GM18907 (cell line): ENCODE results near the gene TBATA.

ENCODE experiments used
- ATAC-seq: cut with Tn5 transposase; IDR thresholded peaks from one replicate; pipeline ENCODE4 v1.9.1; 2021; ENCODE audit warnings: mild to moderate bottlenecking, moderate library complexity; ENCODE audit not compliant: unreplicated experiment

TBATA gene

DNA sequence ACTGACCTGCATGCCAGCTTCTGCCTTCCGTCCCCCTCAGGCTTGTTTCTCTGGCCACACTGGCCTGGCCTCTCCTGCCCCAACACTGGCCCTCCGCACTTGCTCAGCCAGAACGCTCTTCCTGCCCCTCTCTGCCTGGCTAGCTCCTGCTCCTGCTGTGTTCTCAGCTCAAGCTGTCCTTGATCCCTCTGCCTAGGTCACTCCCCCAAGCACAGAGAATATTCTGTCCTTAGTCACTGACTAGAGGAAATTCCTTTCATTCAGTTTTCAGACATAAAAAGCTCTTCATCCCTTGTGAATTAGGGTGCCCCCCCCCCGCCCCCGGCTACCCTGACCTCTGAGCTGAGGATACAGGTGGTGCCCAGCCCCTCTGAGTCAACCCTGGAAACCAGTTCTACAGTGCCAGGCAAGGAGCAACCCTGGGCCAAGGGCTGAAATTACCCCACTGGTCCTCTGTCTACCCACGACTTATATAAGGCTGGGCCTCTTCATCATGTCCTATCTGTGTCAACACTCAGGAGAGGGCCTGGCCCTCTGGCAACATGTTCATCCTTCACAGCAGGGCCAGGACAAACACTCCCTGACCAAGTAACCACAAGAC lies 23.9 kb upstream of the TBATA start:
- ATAC-seq: no peak

DNA sequence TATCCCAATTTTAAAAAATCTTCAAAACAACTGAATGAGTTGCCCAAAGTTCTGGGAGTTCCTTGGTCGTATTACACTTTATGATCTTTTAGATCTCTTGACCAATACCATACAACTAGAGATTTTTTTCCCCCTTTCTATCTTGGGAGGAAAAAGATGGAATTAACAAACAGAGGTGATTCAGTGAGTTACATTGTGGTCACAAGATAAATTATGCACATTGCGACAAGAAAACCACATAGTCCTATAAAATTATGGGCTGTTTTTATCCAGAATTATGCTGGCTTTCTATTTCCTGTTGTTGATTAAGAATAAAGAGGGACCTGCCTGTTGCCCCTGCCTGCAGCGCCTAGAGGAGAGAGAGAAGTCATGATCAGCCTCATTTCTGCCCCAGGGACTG lies 22.4 kb upstream of the TBATA start:
- no peak for ATAC-seq

DNA sequence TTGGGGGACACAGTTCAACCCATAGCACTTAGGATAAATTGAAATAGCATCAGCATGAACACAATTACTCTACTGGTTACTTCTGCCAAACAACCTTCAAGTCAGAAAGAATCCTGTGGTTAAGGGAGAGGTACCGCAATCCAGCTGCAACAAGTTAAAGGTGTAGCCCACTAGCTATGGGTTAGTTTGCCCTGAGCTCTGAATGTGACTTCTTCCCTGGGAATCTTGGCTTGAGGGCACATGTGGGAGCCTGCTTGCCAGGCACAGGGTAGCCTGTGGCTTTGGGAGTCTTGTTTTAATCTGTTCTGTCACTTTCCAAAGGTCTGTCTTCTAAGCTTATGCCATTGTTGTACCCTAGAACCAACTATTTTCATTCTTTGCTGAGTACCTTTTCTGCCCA lies 21.7 kb upstream of the TBATA start:
- no peak for ATAC-seq

DNA sequence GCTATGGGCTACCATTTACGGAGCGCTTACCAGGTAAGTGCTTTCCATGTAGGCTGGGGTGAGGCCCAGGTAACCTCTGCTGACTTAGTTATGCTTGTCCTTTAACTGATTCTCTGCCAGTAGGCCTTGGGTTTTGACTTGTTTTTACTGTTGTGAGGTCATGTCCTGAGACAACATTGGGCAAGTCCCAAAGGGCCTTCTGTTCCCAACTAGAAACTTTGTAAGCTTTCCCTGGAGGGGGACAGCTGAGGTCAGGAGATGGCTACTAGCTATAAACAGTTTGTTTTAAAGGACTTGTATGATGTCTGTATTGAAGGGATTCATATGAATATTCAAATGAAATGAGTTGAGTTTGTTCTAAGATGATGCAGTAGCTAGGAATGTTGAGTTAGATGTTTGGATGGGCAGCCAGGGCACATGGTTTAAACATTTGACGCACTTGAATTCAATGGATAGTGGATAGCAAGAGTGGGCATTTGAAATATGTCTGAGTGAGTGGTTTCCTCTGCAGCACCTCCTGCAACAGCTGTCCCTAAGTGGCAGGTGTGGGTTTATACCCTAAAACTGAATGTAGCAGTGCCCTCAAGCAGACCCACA lies 20.5 kb upstream of the TBATA start:
- no peak for ATAC-seq

DNA sequence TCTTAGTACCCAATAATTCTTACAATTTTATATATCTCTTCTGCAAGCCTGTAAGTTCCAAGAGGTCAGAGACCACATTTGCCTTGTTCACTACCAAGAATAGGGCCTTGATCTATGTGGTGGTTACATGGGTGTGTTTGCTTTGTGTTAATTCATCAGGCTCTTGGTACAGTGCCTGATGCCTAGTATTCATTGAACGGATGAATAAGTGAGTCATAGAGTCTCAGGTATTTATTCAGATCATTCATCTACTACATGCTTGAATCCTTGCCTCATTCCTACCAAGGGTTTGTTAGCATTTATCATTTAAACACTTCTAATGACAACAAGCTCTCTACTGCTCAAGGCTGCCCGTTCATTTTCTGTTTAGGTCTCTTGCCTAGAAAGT lies 19.2 kb upstream of the TBATA start:
- ATAC-seq: no peak

DNA sequence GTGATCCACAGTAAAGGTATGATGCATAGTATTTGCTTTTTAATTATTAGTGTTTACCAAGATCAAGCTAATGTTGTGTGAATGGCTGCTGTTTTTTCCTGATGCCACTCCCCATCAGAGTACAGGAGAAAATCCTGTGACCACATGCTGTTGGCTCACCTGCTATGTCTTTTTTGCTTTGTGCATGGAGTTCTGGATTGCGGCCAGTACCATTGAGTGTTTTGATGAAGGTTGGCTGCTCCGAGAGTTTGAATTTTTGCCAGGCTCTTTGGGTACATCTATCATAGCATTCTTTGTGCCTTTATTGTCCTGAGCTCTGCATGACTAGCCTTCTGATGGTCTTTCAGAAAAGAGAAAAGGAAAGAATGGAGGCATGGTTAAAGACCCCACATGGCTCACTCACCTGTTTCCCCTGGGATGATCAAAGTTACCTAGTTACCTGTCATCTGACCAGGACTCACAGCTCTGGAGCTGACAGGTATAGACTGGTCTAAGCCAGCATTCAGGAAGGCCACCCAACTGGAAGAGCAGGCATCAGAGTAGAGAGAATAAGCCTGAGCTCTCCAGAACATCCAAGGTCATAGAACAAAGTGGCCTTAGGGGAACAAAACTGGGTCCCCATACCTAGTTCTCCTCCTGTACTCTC lies 18.7 kb upstream of the TBATA start:
- no peak for ATAC-seq

DNA sequence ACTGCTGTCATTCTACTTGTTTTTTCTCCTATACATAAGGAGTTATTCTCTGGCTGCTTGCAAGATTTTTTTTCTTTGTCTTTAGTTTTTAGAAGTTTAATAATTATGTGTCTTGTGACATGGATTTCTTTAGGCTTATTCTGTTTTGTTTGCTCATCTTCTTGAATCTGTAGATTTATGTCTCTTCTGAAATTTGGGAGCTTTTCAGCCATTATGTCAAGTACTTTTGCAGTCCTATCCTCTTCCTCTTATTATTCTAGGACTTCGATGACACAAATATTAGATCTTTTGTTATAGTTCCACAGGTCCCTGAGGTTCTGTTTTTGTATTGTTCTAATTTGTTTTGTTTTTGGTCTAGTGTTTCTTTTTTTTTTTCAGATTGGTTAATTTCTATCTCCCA lies 16.7 kb upstream of the TBATA start:
- ATAC-seq: no peak

DNA sequence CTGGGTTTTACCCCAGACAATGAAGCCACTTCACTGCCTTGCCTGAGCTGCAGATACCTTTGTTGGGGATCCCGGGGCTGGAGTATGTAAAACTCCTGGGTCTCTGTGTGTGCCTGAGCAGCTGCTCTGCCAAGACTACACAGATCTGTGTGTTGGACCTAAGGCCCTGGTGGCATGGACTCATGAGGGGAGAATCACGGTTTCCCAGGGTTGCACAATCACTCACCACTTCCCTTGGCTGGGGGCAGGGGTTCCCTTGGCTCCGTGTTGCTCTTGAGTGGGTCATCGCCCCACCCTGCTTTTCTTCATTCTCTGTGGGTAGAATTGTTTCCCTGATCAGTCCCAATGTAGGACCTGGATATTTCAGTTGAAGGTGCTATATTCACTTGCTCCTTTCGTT lies 13.9 kb upstream of the TBATA start:
- no peak for ATAC-seq

DNA sequence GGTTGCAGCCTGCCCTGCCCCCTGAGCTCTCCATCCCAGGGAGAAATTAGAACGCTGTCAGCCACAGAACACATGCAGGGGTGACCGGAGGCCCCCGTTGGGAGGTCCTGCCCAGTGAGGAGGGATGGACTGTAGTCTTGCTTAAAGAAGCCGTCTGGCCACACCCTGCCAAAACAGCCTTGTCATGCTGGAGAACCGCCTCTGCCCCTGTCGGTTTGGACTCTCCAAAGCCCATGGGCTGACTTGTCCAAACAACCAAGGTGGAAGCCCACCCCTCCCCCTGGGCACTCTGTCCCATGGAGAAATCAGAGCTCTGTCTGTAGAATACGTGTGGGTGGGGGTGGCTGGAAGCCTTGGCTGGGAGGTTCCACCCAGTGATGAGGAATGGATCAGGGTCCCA lies 12.7 kb upstream of the TBATA start:
- ATAC-seq: no peak

DNA sequence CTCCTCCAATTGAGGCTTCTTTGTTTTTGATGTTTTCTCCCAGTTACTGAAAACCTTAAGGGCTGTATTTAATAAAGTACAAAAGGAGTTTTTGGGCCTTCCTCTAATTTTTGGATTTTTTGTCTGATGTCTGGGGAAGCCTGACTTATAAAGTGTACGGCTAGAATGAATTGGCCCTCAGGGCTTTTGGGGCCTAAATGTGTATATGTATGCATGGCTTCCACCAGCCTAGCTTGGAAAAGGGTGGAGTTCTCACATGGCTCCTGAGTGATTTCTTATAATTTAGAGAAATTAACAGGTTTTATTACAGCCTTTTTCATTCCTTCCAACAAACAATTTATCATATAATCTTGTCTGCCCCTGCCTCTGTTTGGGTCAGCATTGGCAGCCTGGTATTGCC lies 10.4 kb upstream of the TBATA start:
- no peak for ATAC-seq

DNA sequence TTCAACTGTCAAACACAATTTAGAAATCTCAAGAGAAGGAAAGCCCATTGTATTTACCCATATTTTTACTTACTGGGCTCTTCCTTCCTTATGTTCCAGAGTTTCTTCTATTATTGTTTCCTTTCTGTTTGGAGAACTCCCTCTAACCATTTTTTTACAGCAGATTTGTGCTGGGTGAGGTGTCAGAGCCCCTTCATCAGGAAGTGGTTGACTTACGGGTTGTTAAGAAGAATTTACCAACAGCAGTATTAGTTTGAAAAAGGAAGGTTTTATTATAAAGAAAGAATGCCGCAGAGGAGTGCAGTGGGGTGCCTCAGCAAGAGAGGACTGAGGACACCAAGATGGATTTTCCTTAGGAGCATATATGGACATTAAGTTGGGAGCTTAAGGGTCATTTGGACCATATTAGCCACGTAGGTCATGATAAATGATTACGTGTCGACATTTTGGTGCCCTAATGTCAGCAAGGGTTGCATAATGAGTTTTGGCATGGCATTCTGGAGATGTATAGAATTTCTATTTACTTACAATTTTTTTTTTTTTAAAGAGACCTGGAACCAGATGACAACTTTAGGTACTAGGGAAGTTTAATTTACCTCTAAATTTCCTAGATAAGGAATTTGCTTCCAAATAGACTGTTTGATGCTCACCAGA lies 6.3 kb upstream of the TBATA start:
- ATAC-seq: no peak

DNA sequence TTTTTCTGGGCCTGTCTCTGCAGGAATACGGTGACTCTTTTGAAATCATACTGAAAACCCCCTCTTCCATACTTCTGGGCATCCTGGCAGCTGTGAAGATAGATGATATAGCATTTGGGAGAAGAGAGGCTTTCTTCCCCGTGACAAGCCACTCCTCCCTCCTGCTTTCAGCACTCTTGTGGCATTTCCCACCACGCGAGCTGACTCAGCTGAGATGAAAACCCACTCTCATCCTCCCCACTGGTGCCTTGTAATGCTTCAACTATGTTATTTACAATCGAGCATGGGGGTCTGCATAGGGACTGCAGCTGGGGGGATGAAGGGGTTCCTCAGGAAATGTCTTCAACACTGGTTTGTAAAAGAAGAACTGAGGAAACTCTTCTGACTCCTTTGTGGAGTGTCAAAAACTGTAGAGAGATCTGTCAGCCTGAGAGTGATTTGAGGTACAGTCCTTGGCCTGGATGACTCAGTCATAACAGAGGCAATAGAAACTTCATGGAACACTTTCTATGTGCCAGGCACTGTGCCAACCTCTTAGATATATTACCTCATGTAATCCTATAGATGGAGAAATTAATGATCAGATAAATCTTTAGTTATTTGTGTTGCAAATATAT lies 1.7 kb upstream of the TBATA start:
- no peak for ATAC-seq

DNA sequence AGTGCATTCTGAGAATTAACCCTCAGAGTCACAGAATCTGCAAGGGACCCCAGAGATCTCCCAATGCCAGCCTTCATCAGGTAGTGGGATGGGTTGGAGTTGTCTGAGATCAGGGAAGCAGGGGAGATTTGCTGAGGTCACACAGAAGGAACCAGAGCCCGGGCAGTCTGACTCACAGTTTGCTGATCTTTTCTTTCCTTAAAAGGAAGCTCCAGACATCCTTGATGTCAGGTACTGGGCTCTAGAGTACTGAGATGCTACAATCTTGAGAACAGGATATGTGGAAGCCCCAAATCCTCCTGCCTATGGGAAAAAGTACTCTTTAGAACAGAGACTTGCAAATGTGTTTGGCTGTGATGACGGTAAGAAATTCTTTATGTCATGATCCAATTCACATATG lies 706 bp downstream of the TBATA start:
- ATAC-seq: no peak

DNA sequence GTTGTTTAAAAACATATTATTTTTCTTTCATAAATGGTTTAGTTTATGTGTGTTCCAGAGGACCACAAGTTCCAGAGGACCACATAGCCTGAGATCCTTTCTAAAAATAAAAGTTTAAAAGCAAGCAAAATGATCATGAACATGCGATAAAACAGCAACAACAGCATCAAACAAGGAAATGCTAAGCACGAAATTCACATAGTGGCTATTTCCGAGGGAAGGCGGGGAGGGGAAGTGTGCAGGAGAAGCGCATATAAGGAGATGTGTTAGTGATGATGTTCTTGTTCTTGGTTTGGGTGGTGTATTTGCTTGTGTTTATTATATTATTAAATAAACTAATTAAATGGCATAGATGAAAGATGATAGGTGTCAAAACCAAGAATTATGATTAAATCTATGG lies 1.2 kb downstream of the TBATA start:
- ATAC-seq: no peak

DNA sequence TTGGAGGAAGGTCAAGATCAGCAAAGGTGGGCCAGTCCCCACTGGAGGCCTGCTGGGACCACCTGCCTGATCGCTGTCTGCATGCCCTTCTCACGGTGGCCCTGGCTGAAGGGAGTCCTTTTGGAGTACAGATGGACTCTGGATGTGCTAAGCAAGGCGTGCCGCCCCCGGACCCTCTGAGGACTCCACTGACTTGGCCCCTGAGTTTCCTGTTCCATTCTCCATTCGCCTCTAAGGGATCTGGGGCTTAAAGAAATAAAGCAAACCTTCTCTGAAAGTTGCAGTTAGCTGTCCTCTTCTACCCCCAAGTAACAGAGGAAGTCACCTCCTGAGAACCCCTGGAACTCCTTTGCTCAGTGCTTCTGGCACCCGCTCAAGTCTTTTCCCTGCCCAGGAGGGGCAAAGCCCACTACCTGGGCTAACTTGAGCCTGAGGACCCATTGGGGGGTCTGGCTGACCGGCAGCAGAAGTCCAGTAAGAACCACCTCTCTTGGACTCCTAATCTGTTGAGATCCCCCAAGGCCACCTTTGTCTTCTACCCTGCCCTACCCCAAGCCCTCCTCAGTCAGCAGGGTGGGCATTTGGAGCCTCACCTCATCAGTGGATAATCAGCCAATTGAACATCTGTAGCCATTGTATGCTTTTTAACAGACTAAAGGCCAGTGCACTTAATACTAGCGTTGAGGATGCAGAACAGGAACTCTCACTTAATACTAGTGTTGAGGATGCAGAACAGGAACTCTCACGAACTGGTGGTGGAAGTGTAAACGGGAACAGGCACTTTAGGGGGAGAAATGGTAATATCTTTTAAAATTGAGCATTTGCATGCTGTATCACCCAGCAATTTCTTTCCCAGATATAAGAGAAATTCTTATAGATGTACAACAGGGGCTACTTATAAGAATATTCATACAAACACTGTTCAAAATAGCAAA lies 2.2 kb downstream of the TBATA start:
- ATAC-seq: no peak

DNA sequence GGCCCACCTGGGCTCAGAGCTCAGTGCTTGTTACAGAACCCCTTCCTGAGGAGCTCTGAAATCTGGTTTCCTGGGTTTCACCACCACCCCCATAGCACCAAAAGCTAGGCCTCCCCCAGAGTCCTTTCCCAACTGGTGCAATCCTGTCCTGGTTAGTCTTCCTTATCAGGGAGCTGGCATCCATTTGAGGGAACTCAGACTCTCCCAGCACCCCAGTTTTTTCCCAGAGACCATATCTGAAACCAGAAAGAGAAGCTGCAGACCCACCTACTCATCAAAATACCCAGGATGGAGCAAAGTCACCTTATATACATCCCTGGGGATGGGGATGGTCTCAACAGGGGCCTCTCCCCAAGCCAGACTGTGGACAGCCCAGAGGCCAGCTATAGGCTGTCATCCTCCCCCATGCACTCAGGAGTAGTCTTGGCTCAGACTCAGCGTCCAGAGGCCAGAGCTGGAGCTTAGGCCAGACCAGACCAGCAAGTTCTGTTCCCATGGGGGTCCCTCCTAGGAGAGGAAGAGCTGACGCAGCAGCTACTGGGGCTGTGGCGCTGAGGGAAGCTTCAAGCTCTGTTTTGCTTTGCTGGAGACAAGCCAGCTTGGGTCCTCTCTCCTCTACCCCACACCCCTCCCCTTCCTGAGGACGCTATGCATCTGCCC lies 3.0 kb downstream of the TBATA start:
- ATAC-seq: no peak

DNA sequence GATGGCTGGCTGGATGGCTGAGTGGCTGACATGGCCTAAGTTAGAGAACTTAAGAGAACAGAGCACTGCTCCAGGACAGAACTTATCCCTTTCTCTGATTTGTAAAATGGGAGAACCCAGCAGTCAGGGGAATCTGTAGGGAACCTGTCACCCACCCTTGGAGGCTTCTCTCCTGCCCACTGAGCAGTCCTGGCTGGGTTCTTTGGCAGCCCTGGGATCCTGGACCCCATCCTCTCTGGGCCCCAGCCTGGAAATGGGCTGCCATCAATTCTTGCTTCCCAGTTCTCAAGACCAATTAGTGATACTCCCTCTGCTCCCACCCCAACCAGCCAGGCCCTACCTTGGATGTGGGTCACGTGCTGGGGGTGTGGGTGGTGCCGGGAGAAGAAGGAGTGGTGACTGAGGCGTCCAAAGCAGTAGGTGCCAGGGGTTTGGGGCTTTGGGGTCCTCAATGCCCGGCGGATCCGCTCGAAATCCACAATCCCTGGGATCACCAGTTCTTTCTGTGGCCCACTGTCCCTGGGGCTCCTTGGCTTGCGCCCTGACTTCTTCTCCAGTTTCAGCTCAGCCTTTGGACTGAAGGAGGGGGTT lies 3.6 kb downstream of the TBATA start:
- ATAC-seq: no peak

DNA sequence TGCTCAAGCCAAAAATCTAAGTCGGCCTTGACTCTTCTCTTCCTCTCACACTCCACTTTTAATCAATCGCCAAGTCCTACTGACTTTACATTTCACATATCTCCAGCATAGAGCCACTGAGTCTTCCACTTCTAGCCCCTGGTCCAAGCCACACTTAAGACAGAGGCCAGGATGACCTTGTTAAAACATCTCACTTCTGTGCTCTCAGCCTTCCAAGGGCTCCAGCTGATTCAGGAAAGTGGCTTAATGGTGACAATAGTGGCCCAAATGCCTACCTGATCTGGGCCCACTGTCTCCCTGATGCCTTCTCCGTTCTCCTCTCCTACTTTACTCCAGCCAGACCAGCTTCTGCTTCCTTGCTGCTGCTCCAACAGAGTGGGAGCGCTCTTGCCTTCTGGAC lies 4.4 kb downstream of the TBATA start:
- ATAC-seq: no peak

DNA sequence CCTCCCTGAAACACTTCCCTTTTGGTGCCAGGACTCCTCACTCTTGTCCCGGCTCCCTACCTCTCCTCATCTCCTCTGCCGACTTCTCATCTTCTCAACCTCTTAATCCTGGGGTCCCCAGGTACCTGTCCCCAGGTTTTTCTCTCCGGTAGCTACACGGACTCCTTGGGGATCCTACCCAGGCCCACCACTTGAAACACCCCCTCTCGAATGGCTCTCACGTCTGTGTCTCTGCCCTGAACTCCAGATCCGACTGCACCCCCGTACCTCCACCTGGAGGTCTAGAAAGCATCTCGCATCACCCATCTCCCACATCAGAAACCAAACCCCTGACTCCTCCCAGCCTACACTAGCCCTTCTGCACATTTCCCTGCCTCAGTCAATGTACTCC lies 4.8 kb downstream of the TBATA start:
- ATAC-seq: no peak
